H9 (cell line): ENCODE results near the gene STIL. TPM values are rescaled to one million over a fixed set of nuclear protein-coding genes. Genes with fewer than 3 reads are reported as not detected.

Source experiments
- DNase-seq: peaks from one replicate; pipeline ENCODE4 v3.0.0-alpha.2; 2017
- H2AFZ ChIP-seq: one replicate; pipeline ENCODE4 v1.6.1; 2013; ENCODE audit warnings: mild to moderate bottlenecking, low read length, control low read depth, moderate library complexity
- H2AK5ac ChIP-seq: 2 replicates; pipeline ENCODE4 v1.6.1; 2013; ENCODE audit warnings: low read length, control low read depth, mixed read lengths; ENCODE audit not compliant: insufficient read length
- H2BK120ac ChIP-seq: one replicate; pipeline ENCODE4 v1.6.1; 2013; ENCODE audit warnings: low read depth, mild to moderate bottlenecking, low read length, control low read depth, inconsistent platforms; ENCODE audit not compliant: poor library complexity, severe bottlenecking
- H2BK12ac ChIP-seq: 2 replicates; pipeline ENCODE4 v1.6.1; 2013; ENCODE audit warnings: low read length, control low read depth, mixed read lengths, low read depth; ENCODE audit not compliant: insufficient read length
- H2BK15ac ChIP-seq: 2 replicates; pipeline ENCODE4 v1.6.1; 2013; ENCODE audit warnings: low read depth, low read length, control low read depth
- H2BK20ac ChIP-seq: one replicate; pipeline ENCODE4 v1.6.1; 2013; ENCODE audit warnings: low read depth, mild to moderate bottlenecking, low read length, control low read depth, inconsistent platforms; ENCODE audit not compliant: poor library complexity, severe bottlenecking
- H2BK5ac ChIP-seq: 2 replicates; pipeline ENCODE4 v1.6.1; 2013; ENCODE audit warnings: low read length, control low read depth, mixed read lengths; ENCODE audit not compliant: insufficient read length
- H3K14ac ChIP-seq: 2 replicates; pipeline ENCODE4 v1.6.1; 2013; ENCODE audit warnings: low read length, control low read depth; ENCODE audit not compliant: insufficient read depth
- H3K18ac ChIP-seq: 2 replicates; pipeline ENCODE4 v1.6.1; 2013; ENCODE audit warnings: low read depth, mild to moderate bottlenecking, mixed read lengths, low read length, control low read depth; ENCODE audit not compliant: insufficient read length
- H3K23ac ChIP-seq: 2 replicates; pipeline ENCODE4 v1.6.1; 2013; ENCODE audit warnings: low read length, control low read depth, mixed read lengths, low read depth; ENCODE audit not compliant: insufficient read length
- H3K23me2 ChIP-seq: 2 replicates; pipeline ENCODE4 v1.6.1; 2013; ENCODE audit warnings: low read depth, mild to moderate bottlenecking, mixed read lengths, low read length, control low read depth; ENCODE audit not compliant: insufficient read length, poor library complexity, severe bottlenecking
- H3K27ac ChIP-seq: 2 replicates; pipeline ENCODE4 v1.5.1; 2013; ENCODE audit warnings: low read length, control low read depth, mixed read lengths, low read depth; ENCODE audit not compliant: insufficient read length
- H3K27me3 ChIP-seq: 2 replicates; pipeline ENCODE4 v1.6.1; 2013; ENCODE audit warnings: low read length, control low read depth, inconsistent platforms; ENCODE audit not compliant: insufficient read depth
- H3K4ac ChIP-seq: 2 replicates; pipeline ENCODE4 v1.6.1; 2013; ENCODE audit warnings: low read depth, mild to moderate bottlenecking, control low read depth, inconsistent platforms, low read length, moderate library complexity
- H3K4me1 ChIP-seq: 2 replicates; pipeline ENCODE4 v1.6.1; 2013; ENCODE audit warnings: low read length, control low read depth, inconsistent platforms; ENCODE audit not compliant: insufficient read depth
- H3K4me2 ChIP-seq: 2 replicates; pipeline ENCODE4 v1.6.1; 2013; ENCODE audit warnings: low read length, control low read depth, mixed read lengths; ENCODE audit not compliant: insufficient read length, insufficient read depth
- H3K56ac ChIP-seq: 2 replicates; pipeline ENCODE4 v1.6.1; 2013; ENCODE audit warnings: low read depth, mild to moderate bottlenecking, mixed read lengths, low read length, control low read depth; ENCODE audit not compliant: insufficient read length
- H3K79me1 ChIP-seq: 2 replicates; pipeline ENCODE4 v1.6.1; 2013; ENCODE audit warnings: low read depth, mild to moderate bottlenecking, moderate library complexity, low read length, control low read depth, inconsistent platforms; ENCODE audit not compliant: insufficient read depth, poor library complexity, severe bottlenecking
- H3K79me2 ChIP-seq: 2 replicates; pipeline ENCODE4 v1.6.1; 2013; ENCODE audit warnings: low read length, control low read depth, inconsistent platforms; ENCODE audit not compliant: insufficient read depth
- H3K9ac ChIP-seq: 2 replicates; pipeline ENCODE4 v1.6.1; 2013; ENCODE audit warnings: low read length, control low read depth, mixed read lengths; ENCODE audit not compliant: insufficient read length; ENCODE audit errors: extremely low read depth
- H3K9me3 ChIP-seq: one replicate; pipeline ENCODE4 v1.6.1; 2013; ENCODE audit warnings: low read depth, low read length, inconsistent platforms; ENCODE audit not compliant: control insufficient read depth
- H3T11ph ChIP-seq: one replicate; pipeline ENCODE4 v1.6.1; 2013; ENCODE audit warnings: mild to moderate bottlenecking, low read length, control low read depth, inconsistent platforms
- H4K20me1 ChIP-seq: one replicate; pipeline ENCODE4 v1.6.1; 2013; ENCODE audit not compliant: control insufficient read depth, insufficient read length, insufficient read depth
- H4K5ac ChIP-seq: 2 replicates; pipeline ENCODE4 v1.6.1; 2013; ENCODE audit warnings: low read depth, mild to moderate bottlenecking, mixed read lengths, low read length, control low read depth; ENCODE audit not compliant: insufficient read length
- H4K8ac ChIP-seq: replicated peaks from 2 replicates; pipeline ENCODE4 v1.6.1; 2013; ENCODE audit warnings: low read length, control low read depth, mixed read lengths, low read depth; ENCODE audit not compliant: insufficient read length
- H4K91ac ChIP-seq: 2 replicates; pipeline ENCODE4 v1.6.1; 2013; ENCODE audit warnings: low read depth, mild to moderate bottlenecking, moderate library complexity, mixed read lengths, low read length, control low read depth; ENCODE audit not compliant: insufficient read length
- H3K27ac Mint-ChIP-seq, 3 experiments: 2 replicates in 2 of 3; 3 replicates in 1 of 3; pipeline ENCODE4 v1.8.0; 2020 to 2021; ENCODE audit warnings: mixed read lengths in 3 of 3, mild to moderate bottlenecking in 1 of 3, moderate library complexity in 1 of 3
- H3K27me3 Mint-ChIP-seq: 2 replicates; pipeline ENCODE4 v1.8.0; 2021; ENCODE audit warnings: low read depth, mild to moderate bottlenecking, moderate library complexity, mixed read lengths
- H3K36me3 Mint-ChIP-seq, 3 experiments: 2 replicates in 2 of 3; 3 replicates in 1 of 3; pipeline ENCODE4 v1.8.0; 2020 to 2021; ENCODE audit warnings: low read depth in 3 of 3, mixed read lengths in 3 of 3; ENCODE audit not compliant: insufficient read depth in 1 of 3
- H3K4me1 Mint-ChIP-seq, 2 experiments: 2 replicates each; pipeline ENCODE4 v1.8.0; 2020; ENCODE audit warnings: mixed read lengths in 2 of 2
- H3K4me3 Mint-ChIP-seq, 2 experiments: 2 replicates in 1 of 2; 3 replicates in 1 of 2; pipeline ENCODE4 v1.8.0; 2020 to 2021; ENCODE audit warnings: mild to moderate bottlenecking in 2 of 2, mixed read lengths in 2 of 2, moderate library complexity in 1 of 2
- H3K9me3 Mint-ChIP-seq, 2 experiments: 2 replicates in 1 of 2; 3 replicates in 1 of 2; pipeline ENCODE4 v1.8.0; 2020; ENCODE audit warnings: mild to moderate bottlenecking in 2 of 2, mixed read lengths in 2 of 2, moderate library complexity in 1 of 2
- CTCF ChIP-seq: fragments of 200-600 bp; sonication (generic); conservative IDR thresholded peaks from 3 replicates; pipeline ENCODE4 v1.8.0; 2021; ENCODE audit warnings: antibody characterized with exemption, mild to moderate bottlenecking
- whole genome bisulfite sequencing: extraction: QIAGEN DNeasy Blood & Tissue Kit; methylation state at CpG from one replicate; pipeline ENCODE4 v1.1.7; 2013; ENCODE audit warnings: missing lambda C conversion rate, low lambda C conversion rate, mixed read lengths; ENCODE audit not compliant: insufficient read length; ENCODE audit errors: extremely low coverage; 5-methylcytosine and 5-hydroxymethylcytosine counted together
- total RNA-seq: library from RNA; stranded (reverse); gene quantifications from 2 replicates; pipeline ENCODE4 v1.2.1, GENCODE V29; 2021

Gene STIL
- total RNA-seq, 1 experiment from 2014 or later, result 26.6 TPM

- H2AK5ac ChIP-seq, result no peak overlapping the region
- Mint-ChIP-seq H3K4me3 (no peak overlapping the region), H3K4me1 (no peaks in the 10 kb centered on the region), H3K27ac (no peak overlapping the region), H3K27me3 (no peaks in the 10 kb centered on the region), H3K36me3 (no peaks in the 10 kb centered on the region), H3K9me3 (no peaks in the 10 kb centered on the region)
- H4K20me1 ChIP-seq, result no peaks in the 10 kb centered on the region
- no peak overlapping the region for H4K5ac ChIP-seq
- no peak overlapping the region for H2BK20ac ChIP-seq
- H3K4me2 ChIP-seq, result no peak overlapping the region
- H2BK15ac ChIP-seq, result no peak overlapping the region
- DNase-seq, result no peak
- H3K9me3 ChIP-seq, result no peaks in the 10 kb centered on the region
- no peak overlapping the region for H3K4ac ChIP-seq
- TF ChIP-seq CTCF, result no peak
- no peak overlapping the region for H2BK120ac ChIP-seq
- H3K27me3 ChIP-seq, result no peaks in the 10 kb centered on the region
- no peaks in the 10 kb centered on the region for H3K79me1 ChIP-seq
- H3K56ac ChIP-seq, result no peak overlapping the region
- no peak overlapping the region for H4K91ac ChIP-seq
- no peaks in the 10 kb centered on the region for H3K23me2 ChIP-seq
- H2BK5ac ChIP-seq, result no peak overlapping the region
- H3T11ph ChIP-seq, result no peak overlapping the region
- H3K9ac ChIP-seq, result no peak overlapping the region
- no peak overlapping the region for H3K18ac ChIP-seq
- no peak overlapping the region for H2BK12ac ChIP-seq
- H3K4me1 ChIP-seq, result no peaks in the 10 kb centered on the region
- H4K8ac ChIP-seq, result no peak overlapping the region
- H2AFZ ChIP-seq, result no peak overlapping the region
- no peak overlapping the region for H3K27ac ChIP-seq
- H3K79me2 ChIP-seq, result no peaks in the 10 kb centered on the region
- WGBS, result no CpG with 5 or more reads among the region's 3 CpGs
- H3K14ac ChIP-seq, result no peak overlapping the region
- no peak overlapping the region for H3K23ac ChIP-seq
These were observed 10.7 kb upstream of the STIL start for GRCh38 chr1:47324682-47325081.
